Kidney epithelial cell (primary cell): Measurements from ENCODE around the gene CD300C. TPM values are rescaled to one million over a fixed set of nuclear protein-coding genes. Genes with fewer than 3 reads are reported as not detected.
"Not testable (repeated sequence)": the region's sequence is repeated elsewhere in the genome, so short reads cannot be mapped to it uniquely, and the experiment has no call there.

Experiments
- DNase-seq: peaks from one replicate; pipeline ENCODE4 v3.0.0-alpha.2; 2010; ENCODE audit warnings: low read depth
- H3K27me3 ChIP-seq: 2 replicates; pipeline ENCODE4 v1.6.0; 2011; ENCODE audit warnings: low read length; ENCODE audit not compliant: control insufficient read depth, insufficient read depth
- H3K36me3 ChIP-seq: 2 replicates; pipeline ENCODE4 v1.5.1; 2011; ENCODE audit warnings: low read length; ENCODE audit not compliant: control insufficient read depth, insufficient read depth
- H3K4me3 ChIP-seq: 2 replicates; pipeline ENCODE4 v1.5.1; 2011; ENCODE audit warnings: low read depth, mild to moderate bottlenecking, control low read depth, low read length
- CTCF ChIP-seq: IDR thresholded peaks from 2 replicates; pipeline ENCODE4 v1.5.1; 2011; ENCODE audit warnings: mild to moderate bottlenecking, moderate library complexity, low read length, control low read depth, inconsistent platforms; ENCODE audit not compliant: insufficient read depth, poor library complexity, severe bottlenecking
- total RNA-seq: library from RNA; depleted of rRNA; stranded (reverse); fragments of >200 nt; gene quantifications from 2 replicates; pipeline ENCODE4 v1.2.3, GENCODE V29; 2015

Gene CD300C
- total RNA-seq, 1 donor from 2014 or later, result not detected

- Histone ChIP-seq H3K4me3 (no peak overlapping the region), H3K27me3 (no peaks in the 10 kb centered on the region), H3K36me3 (no peaks in the 10 kb centered on the region)
- DNase-seq, result no peak
- peak; percentile 65 for TF ChIP-seq CTCF
Observed at GRCh38 chr17:74566132-74566753, 20.3 kb upstream of the CD300C start.

GRCh38 chr17:74565126-74565525, 19.2 kb upstream of the CD300C start:
- no peak for DNase-seq
- Histone ChIP-seq H3K4me3 (no peak overlapping the region), H3K36me3 (no peaks in the 10 kb centered on the region)

GRCh38 chr17:74563358-74563757, 17.4 kb upstream of the CD300C start:
- no peak for TF ChIP-seq CTCF
- Histone ChIP-seq H3K36me3 (no peaks in the 10 kb centered on the region), H3K4me3 (no peak overlapping the region), H3K27me3 (no peaks in the 10 kb centered on the region)
- DNase-seq, result no peak

More at GRCh38 chr17:74565126-74565525, 19.2 kb upstream of the CD300C start:
- TF ChIP-seq CTCF, result no peak
- no peaks in the 10 kb centered on the region for H3K27me3 ChIP-seq

- no peak overlapping the region for H3K4me3 ChIP-seq
- no peak for DNase-seq
- no peak for TF ChIP-seq CTCF
- H3K27me3 ChIP-seq, result no peaks in the 10 kb centered on the region
- H3K36me3 ChIP-seq, result no peaks in the 10 kb centered on the region
Observed at GRCh38 chr17:74561586-74561985, 15.7 kb upstream of the CD300C start.

GRCh38 chr17:74558882-74559519, 13.1 kb upstream of the CD300C start:
- no peak overlapping the region for H3K4me3 ChIP-seq
- H3K36me3 ChIP-seq, result no peaks in the 10 kb centered on the region
- H3K27me3 ChIP-seq, result no peaks in the 10 kb centered on the region
- no peak for TF ChIP-seq CTCF
- DNase-seq, result no peak

GRCh38 chr17:74558402-74558801, 12.5 kb upstream of the CD300C start:
- not testable (repeated sequence) for DNase-seq, H3K27me3 ChIP-seq, H3K36me3 ChIP-seq, H3K4me3 ChIP-seq
